ENCODE results near the gene DCLK3. TPM values are rescaled to one million over a fixed set of nuclear protein-coding genes. Genes with fewer than 3 reads are reported as not detected.

DCLK3 gene
- polyA plus RNA-seq, 1 donor (not counting 4 experiments of a cell fraction or from before 2014, with no cell fraction given), result not detected

DNA sequence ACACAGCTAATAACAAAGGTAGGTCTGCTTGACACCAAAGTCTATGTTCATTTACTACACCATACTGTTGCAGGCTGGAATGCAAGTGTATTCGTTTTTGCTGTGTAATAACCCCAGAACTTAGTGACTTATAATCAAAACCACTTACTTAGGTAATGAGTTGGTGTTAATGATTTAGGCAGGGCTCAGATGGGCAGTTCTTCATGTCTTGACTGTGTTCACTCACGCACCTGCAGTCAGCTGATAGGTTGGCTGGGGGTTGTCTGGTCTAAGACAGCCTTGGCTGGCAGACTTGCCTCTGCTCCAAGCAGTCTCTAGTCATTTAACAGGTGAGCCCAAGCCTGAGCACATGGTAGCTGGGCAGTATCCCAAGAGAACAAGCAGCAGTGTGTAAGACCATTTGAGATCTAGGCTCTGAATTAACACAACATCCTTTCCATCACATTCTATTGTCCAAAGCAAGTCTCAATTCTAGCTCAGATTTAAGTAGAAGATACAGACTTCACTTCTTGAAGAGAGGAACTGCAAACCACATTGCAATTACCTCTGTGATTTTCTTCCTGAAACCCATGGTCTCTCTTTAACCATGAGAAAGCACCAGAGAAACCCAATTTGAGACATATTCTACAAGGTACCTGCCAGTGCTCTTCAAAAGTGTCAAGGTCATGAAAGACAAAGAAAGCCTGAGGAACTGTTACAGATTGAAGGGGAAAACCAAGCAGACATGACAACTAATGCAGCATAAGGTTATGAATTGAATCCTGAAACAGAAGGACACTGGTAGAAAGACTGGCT is 13.3 kb upstream of the DCLK3 start:
- TF ChIP-seq, protein P1, sequence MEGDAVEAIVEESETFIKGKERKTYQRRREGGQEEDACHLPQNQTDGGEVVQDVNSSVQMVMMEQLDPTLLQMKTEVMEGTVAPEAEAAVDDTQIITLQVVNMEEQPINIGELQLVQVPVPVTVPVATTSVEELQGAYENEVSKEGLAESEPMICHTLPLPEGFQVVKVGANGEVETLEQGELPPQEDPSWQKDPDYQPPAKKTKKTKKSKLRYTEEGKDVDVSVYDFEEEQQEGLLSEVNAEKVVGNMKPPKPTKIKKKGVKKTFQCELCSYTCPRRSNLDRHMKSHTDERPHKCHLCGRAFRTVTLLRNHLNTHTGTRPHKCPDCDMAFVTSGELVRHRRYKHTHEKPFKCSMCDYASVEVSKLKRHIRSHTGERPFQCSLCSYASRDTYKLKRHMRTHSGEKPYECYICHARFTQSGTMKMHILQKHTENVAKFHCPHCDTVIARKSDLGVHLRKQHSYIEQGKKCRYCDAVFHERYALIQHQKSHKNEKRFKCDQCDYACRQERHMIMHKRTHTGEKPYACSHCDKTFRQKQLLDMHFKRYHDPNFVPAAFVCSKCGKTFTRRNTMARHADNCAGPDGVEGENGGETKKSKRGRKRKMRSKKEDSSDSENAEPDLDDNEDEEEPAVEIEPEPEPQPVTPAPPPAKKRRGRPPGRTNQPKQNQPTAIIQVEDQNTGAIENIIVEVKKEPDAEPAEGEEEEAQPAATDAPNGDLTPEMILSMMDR (optimal IDR thresholded peaks at IDR 0.05 in 1 of 3, IDR thresholded peaks at IDR 0.05 in 1 of 3, conservative IDR thresholded peaks at IDR 0.05 in 1 of 3; ENCODE audit: extremely low read depth in 1 of 3, insufficient read depth in 2 of 3, low read length in 3 of 3), result no peak
- no peak for TF ChIP-seq EZH2 (IDR thresholded peaks at IDR 0.05; ENCODE audit: low read length)
- DNase-seq (ENCODE audit: low read depth, low spot score), result no peak
- H3K27me3 ChIP-seq (ENCODE audit: control insufficient read depth, extremely low read depth, insufficient read depth, low read length), result peaks cover 5% of the 10 kb centered on the region
- H3K9ac ChIP-seq (ENCODE audit: control insufficient read depth, extremely low read depth, insufficient read depth, low read length), result no peak overlapping the region
- H3K79me2 ChIP-seq (ENCODE audit: control insufficient read depth, insufficient read depth, low read length), result no peaks in the 10 kb centered on the region
- no peaks in the 10 kb centered on the region for H4K20me1 ChIP-seq (ENCODE audit: control insufficient read depth, extremely low read depth, insufficient read depth, low read length)
- H3K27ac ChIP-seq (ENCODE audit: control insufficient read depth, insufficient read depth, low read length), result no peak overlapping the region
- no peaks in the 10 kb centered on the region for H3K4me1 ChIP-seq (ENCODE audit: control insufficient read depth, extremely low read depth, insufficient read depth, low read length)
- no peak overlapping the region for H2AFZ ChIP-seq (ENCODE audit: control insufficient read depth, low read length)
- H3K4me3 ChIP-seq (ENCODE audit: control insufficient read depth in 2 of 3, extremely low read depth in 1 of 3, insufficient read depth in 2 of 3, low read depth in 1 of 3, low read length in 3 of 3), result no peak overlapping the region
- FAIRE-seq, result no peak
- no peaks in the 10 kb centered on the region for H3K9me3 ChIP-seq (ENCODE audit: control insufficient read depth, low read depth, low read length)
- H3K9me1 ChIP-seq (ENCODE audit: control insufficient read depth, extremely low read depth, insufficient read depth, low read length), result no peaks in the 10 kb centered on the region
- H3K36me3 ChIP-seq (ENCODE audit: control insufficient read depth in 2 of 2, extremely low read depth in 1 of 2, insufficient read depth in 2 of 2, low read length in 2 of 2), result no peaks in the 10 kb centered on the region
- no peak overlapping the region for H3K4me2 ChIP-seq (ENCODE audit: control insufficient read depth, extremely low read depth, insufficient read depth, low read depth, low read length)
- dilution Hi-C loops (cut with MboI; ENCODE audit: extremely low pct_ligation_motif_present, low sequenced_read_pairs), result no loop called here

DNA sequence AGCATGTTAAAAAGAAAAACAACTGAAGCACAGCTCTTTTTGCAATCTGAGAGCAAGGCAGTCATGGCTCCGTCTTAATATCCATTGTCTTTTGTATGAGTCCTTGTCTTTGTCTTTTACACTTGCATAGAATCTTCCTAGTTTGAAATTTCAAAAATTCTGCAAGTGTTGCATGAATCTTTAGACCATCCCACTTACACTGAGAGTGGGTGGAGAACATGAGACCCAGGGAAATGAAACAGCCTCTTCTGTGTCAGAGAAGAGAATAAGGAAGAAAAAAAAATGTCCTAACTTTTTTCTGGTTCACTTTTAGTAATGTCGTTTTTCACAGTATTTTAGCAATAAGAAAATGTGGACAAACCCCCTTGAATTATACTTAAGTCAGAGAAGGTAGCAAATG is 12.1 kb upstream of the DCLK3 start:
- no peak overlapping the region for H3K27ac ChIP-seq (ENCODE audit: control insufficient read depth, insufficient read depth, low read length)
- FAIRE-seq, result no peak
- TF ChIP-seq, protein P1 (optimal IDR thresholded peaks at IDR 0.05 in 1 of 3, IDR thresholded peaks at IDR 0.05 in 1 of 3, conservative IDR thresholded peaks at IDR 0.05 in 1 of 3; ENCODE audit: extremely low read depth in 1 of 3, insufficient read depth in 2 of 3, low read length in 3 of 3), result no peak
- no peak for TF ChIP-seq EZH2 (IDR thresholded peaks at IDR 0.05; ENCODE audit: low read length)

More for the DNA sequence above, 12.1 kb upstream of the DCLK3 start:
- H3K4me3 ChIP-seq (ENCODE audit: control insufficient read depth in 2 of 3, extremely low read depth in 1 of 3, insufficient read depth in 2 of 3, low read depth in 1 of 3, low read length in 3 of 3), result no peak overlapping the region
- DNase-seq (ENCODE audit: low read depth, low spot score), result no peak
- no peak overlapping the region for H3K9ac ChIP-seq (ENCODE audit: control insufficient read depth, extremely low read depth, insufficient read depth, low read length)
- dilution Hi-C loops (cut with MboI; ENCODE audit: extremely low pct_ligation_motif_present, low sequenced_read_pairs), result no loop called here
- H3K9me1 ChIP-seq (ENCODE audit: control insufficient read depth, extremely low read depth, insufficient read depth, low read length), result no peaks in the 10 kb centered on the region
- H3K4me1 ChIP-seq (ENCODE audit: control insufficient read depth, extremely low read depth, insufficient read depth, low read length), result no peaks in the 10 kb centered on the region
- no peaks in the 10 kb centered on the region for H4K20me1 ChIP-seq (ENCODE audit: control insufficient read depth, extremely low read depth, insufficient read depth, low read length)
- H3K79me2 ChIP-seq (ENCODE audit: control insufficient read depth, insufficient read depth, low read length), result no peaks in the 10 kb centered on the region
- no peaks in the 10 kb centered on the region for H3K36me3 ChIP-seq (ENCODE audit: control insufficient read depth in 2 of 2, extremely low read depth in 1 of 2, insufficient read depth in 2 of 2, low read length in 2 of 2)
- H2AFZ ChIP-seq (ENCODE audit: control insufficient read depth, low read length), result no peak overlapping the region
- peaks cover 6% of the 10 kb centered on the region for H3K27me3 ChIP-seq (ENCODE audit: control insufficient read depth, extremely low read depth, insufficient read depth, low read length)
- no peak overlapping the region for H3K4me2 ChIP-seq (ENCODE audit: control insufficient read depth, extremely low read depth, insufficient read depth, low read depth, low read length)
- no peaks in the 10 kb centered on the region for H3K9me3 ChIP-seq (ENCODE audit: control insufficient read depth, low read depth, low read length)

Data from keratinocyte (primary cell).